ENCODE data around the gene PCP2. TPM values are rescaled to one million over a fixed set of nuclear protein-coding genes. Genes with fewer than 3 reads are reported as not detected.

PCP2 gene
- total and polyA plus RNA-seq, 2 of the 8 experiments (the other 6 are each of a cell fraction or from before 2014, with no cell fraction given): not detected

DNA sequence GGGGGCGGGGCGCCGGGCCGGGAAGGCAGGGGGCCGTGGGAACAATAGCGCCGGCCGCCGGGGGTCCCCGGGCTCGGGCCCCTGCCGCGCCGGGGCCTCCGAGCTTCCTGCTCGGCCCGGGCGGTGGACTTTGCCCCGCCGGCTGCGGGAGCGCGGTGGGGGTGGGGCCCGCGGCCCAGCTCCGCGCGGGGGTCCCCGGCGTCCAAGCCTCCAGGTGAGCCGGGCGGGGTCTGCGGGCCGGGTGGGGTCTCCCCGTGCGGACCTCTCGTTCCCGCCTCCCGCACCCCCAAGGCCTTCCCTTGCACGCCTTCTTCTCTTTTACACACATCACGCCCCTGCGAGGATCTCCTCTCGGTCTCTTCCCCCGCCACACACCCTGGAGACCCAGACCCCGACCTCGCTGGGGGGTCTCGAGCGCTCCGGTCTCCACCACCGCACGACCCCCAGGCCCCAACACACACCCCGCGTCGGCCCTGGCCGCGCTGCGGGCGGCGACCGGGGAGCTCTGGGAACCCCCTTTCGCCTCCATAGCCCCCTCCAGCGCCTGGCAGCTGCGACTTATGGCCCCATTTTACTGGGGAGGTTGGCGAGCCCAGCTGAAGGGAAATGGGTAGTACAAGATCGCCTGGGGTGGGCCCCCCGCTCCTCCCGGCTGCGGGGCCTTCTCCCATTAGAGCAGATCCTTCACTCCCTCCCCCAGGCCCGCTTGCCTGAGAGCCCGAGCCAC lies 37.1 kb downstream of the PCP2 start:
- peaks cover 11% of the 10 kb centered on the region; the same call in 1 of the 2 replicates for H3K23me2 ChIP-seq (ENCODE audit: low read depth, low read length)
- H3K4me1 ChIP-seq (replicated peaks in 1 of 4; ENCODE audit: control insufficient read depth in 3 of 4, insufficient read depth in 4 of 4, low read length in 3 of 4): peaks cover 0 to 11% (median 5%) of the 10 kb centered on the region in 4 experiments; a peak in 5 of 7 replicates
- H3K56ac ChIP-seq (replicated peaks; ENCODE audit: insufficient read length, low read depth, low read length): no peak overlapping the region
- no peak overlapping the region for H2AK5ac ChIP-seq (ENCODE audit: low read depth, low read length)
- H4K8ac ChIP-seq (ENCODE audit: extremely low read depth, insufficient read depth, low read length): no peak overlapping the region
- H2BK15ac ChIP-seq (ENCODE audit: low read length): no peak overlapping the region
- no peak overlapping the region for H4K91ac ChIP-seq (replicated peaks; ENCODE audit: insufficient read length, low read length)
- WGBS, 2 experiments (ENCODE audit: extremely low coverage in 1 of 2, insufficient coverage in 1 of 2, insufficient read length in 1 of 2, insufficient replicate concordance in 2 of 2, low coverage in 1 of 2, low lambda C conversion rate in 2 of 2, missing lambda C conversion rate in 1 of 2): 6% methylated on average over 27 of the region's 70 CpGs; no CpG with 5 or more reads in 1 of the 2 experiments
- H3K9ac ChIP-seq (replicated peaks in 1 of 4; ENCODE audit: extremely low read depth in 1 of 4, low read depth in 3 of 4, low read length in 3 of 4): peak overlapping the region; percentile 20 to 54 (median 35); a peak in 2 of 7 replicates
- CTCF ChIA-PET (ENCODE audit: partially characterized antibody): interaction anchor here (1.3 to 5.0 kb wide), 7 partner anchors 23 to 55 kb away, joined by 3 to 27 read pairs (median 5); no protein-coding TSS in a partner anchor
- peak overlapping the region; percentile 86 for H3K4me2 ChIP-seq (ENCODE audit: insufficient read depth in 1 of 2, low read depth in 2 of 2, low read length in 2 of 2)
- H3K9me3 ChIP-seq (ENCODE audit: insufficient read depth in 2 of 2, low read depth in 1 of 2, low read length in 1 of 2): no peaks in the 10 kb centered on the region
- peaks cover 5% of the 10 kb centered on the region for H3K79me1 ChIP-seq (ENCODE audit: low read depth, low read length)
- no peak overlapping the region for H2BK5ac ChIP-seq (ENCODE audit: low read depth, low read length)
- no peak overlapping the region for H3K23ac ChIP-seq (ENCODE audit: insufficient read length)
- no peaks in the 10 kb centered on the region for H3K27me3 ChIP-seq (replicated peaks in 1 of 4; ENCODE audit: control insufficient read depth in 3 of 4, extremely low read depth in 1 of 4, insufficient read depth in 3 of 4, low read length in 3 of 4)
- H3K18ac ChIP-seq (ENCODE audit: extremely low read depth, low read length): peak overlapping the region; percentile 78
- no peak overlapping the region for H3K27ac ChIP-seq (ENCODE audit: low read depth, low read length)
- H2BK20ac ChIP-seq (ENCODE audit: low read length): no peak overlapping the region
- peak overlapping the region; percentile 47 to 96 (median 65) for H3K4me3 ChIP-seq (ENCODE audit: extremely low read depth in 1 of 4, insufficient read depth in 2 of 4, low read depth in 3 of 4, low read length in 4 of 4)
- POLR2A ChIA-PET (ENCODE audit: partially characterized antibody): interaction anchor here (0.6 to 2.5 kb wide), 10 partner anchors 9 to 74 kb away, joined by 3 to 10 read pairs (median 4); partner anchors contain the start of genes MCOLN1 and STXBP2
- DNase-seq (ENCODE audit: low read depth in 1 of 2, low spot score in 2 of 2) (peak in 1 of 2 experiments; percentile 59), FAIRE-seq (no peak)
- H4K20me1 ChIP-seq (replicated peaks in 1 of 2; ENCODE audit: control insufficient read depth in 1 of 2, insufficient read depth in 2 of 2, low read length in 2 of 2): peaks cover 6 to 13% of the 10 kb centered on the region in 2 experiments
- no peak overlapping the region for H2BK120ac ChIP-seq (replicated peaks; ENCODE audit: low read depth, low read length)
- 0 out of 2 replicates have a peak, but pooled peaks have one; percentile 0 for TF ChIP-seq PHF8 (conservative IDR thresholded peaks at IDR 0.05; ENCODE audit: low read depth, low read length)
- peak; percentile 63 for TF ChIP-seq KDM4A (IDR thresholded peaks at IDR 0.05; ENCODE audit: low read depth, low read length, severe bottlenecking)
- no peak for TF ChIP-seq SP2 (IDR thresholded peaks at IDR 0.05; ENCODE audit: low read length)
- H3K4ac ChIP-seq (replicated peaks; ENCODE audit: insufficient read length, low read depth, low read length): no peak overlapping the region
- H2BK12ac ChIP-seq (ENCODE audit: low read depth, low read length): no peak overlapping the region
- no peak overlapping the region for H2AFZ ChIP-seq (ENCODE audit: low read length)
- H4K5ac ChIP-seq (ENCODE audit: insufficient read length, low read depth, low read length): no peak overlapping the region
- no peaks in the 10 kb centered on the region for H3K36me3 ChIP-seq (ENCODE audit: control insufficient read depth in 2 of 4, insufficient read depth in 4 of 4, low read length in 3 of 4)
- H3K14ac ChIP-seq (ENCODE audit: insufficient read length): no peak overlapping the region
- H3K79me2 ChIP-seq (ENCODE audit: control insufficient read depth in 1 of 2, insufficient read depth in 2 of 2, low read length in 2 of 2): peaks cover 0 to 23% of the 10 kb centered on the region in 2 experiments; a peak in 2 of 4 replicates
